GM21619 (cell line): ENCODE data around the gene PIK3IP1.
A peak's percentile ranks its signal among the peaks of the same experiment; 100 is the strongest.

Experiments
- ATAC-seq: cut with Tn5 transposase; IDR thresholded peaks from one replicate; pipeline ENCODE4 v1.9.1; 2021; ENCODE audit not compliant: unreplicated experiment

The PIK3IP1 gene

DNA sequence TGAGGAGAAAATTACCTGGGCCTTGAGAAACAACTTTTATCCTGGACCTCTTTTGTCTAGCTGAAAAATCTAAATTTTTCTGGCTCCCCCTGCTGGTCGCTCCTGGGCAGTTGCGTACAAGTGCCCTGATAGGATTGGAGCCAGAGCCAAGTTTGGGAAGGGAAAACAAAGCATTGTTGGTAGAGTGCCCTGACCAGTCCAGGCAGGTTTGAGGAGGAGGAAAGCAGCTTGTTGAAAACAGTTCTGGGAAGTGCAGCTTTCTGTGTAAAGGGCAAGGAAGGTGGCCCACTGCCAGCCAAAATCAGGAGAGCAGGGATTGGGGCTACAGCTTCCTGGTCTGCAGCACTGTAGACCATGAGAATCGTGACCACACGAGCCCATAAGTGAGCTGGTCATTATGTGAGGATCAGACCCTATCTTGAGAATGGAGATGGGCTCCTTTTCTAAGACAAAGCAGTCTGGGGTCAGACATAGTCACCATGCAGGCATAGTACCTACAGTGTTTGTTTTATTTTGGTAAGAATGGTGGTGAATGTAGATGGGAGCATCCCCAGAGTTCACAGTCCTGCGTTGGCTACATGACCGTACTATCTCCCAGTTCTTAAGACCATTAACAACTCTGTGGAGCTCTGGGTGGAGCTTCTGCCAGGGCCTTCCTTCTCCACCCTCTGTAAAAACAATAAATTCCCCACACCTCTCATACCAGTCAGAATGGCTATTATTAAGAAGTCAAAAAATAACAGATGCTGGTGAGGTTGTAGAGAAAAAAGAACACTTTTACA, 21.3 kb upstream of the PIK3IP1 start:
- no peak for ATAC-seq

GRCh38 chr22:31308181-31308580, 15.9 kb upstream of the PIK3IP1 start:
- no peak for ATAC-seq

DNA sequence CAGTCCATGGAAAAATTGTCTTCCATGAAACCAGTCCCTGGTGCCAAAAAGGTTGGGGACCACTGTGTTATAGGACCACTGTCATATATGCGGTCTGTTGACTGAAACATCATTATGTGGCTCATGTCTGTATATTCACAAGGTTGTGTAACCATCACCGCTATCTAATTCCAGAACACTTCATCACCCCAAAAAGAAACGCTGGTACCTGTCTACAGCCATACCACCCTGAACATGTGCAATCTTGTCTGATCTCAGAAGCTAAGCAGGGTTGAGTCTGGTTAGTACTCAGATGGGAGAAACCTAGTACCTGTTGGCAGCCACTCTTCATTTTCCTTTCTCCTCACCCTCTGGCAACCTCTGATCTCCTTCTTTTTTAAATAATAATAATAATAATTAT, 12.9 kb upstream of the PIK3IP1 start:
- no peak for ATAC-seq

DNA sequence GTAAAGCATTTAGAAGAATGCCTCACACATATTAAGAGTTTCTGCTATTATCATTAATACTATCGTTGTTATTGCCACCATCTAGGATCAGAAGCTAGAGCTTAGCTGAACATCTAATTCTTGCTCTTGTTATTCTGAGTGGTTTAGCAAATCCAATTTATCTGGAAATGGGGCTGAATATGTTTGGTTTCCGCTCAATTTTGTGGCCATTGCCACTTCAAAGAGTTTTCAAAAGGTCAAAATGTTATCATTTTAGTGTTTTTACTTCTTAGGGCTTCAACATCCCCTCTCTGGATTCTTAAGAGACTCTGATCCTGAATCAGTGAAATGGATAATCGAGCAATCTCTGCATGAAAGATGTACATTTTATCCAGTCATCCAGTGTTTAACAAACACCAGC, 10.2 kb upstream of the PIK3IP1 start:
- ATAC-seq: no peak

- ATAC-seq: no peak
These were observed 9.7 kb upstream of the PIK3IP1 start for GRCh38 chr22:31302006-31302405.

DNA sequence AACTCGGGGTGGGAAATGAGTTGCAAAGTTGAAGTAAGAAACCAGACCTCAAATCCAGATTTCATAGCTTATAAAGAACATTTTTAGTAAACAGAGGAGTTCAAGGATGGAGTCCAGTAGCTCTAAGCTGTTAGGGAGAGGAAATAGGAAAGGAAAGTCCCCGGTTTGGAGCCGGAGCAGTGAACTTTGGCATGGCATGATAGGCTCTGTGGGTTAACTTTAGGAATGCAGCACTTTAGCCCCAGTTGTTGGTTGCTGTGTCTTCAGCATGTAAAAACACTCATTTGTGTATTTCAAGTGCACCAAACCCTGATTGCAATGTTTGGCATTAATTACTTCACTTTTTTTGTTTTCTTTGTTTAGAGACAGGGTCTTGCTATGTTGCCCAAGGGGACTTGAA, 8.6 kb upstream of the PIK3IP1 start:
- no peak for ATAC-seq

- ATAC-seq: no peak
These were observed 3.8 kb upstream of the PIK3IP1 start for GRCh38 chr22:31295831-31296657.

DNA sequence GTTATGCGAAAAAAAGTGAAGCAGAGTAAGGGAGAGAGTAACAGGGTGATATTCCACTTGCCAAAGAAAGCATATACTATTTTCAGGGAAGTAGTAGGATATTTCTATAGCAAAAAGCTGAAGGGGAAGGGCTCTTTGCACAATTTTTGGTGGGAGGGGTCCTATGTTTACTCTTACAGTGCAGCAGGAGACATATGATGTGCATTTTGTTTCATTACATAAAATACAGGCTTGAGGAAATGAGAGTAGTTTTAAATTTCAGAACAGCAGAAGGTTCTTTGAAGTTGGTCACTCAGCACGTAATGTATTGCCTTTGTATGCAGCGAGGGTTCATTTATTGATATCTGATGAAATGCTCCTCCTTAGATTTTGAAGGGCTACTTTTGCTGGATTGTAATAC, 3.1 kb upstream of the PIK3IP1 start:
- ATAC-seq: no peak

- no peak for ATAC-seq
These were observed 630 bp downstream of the PIK3IP1 start for GRCh38 chr22:31291481-31292235.

- ATAC-seq: peak; percentile 83
These were observed 1.5 kb downstream of the PIK3IP1 start for GRCh38 chr22:31290494-31291471.

DNA sequence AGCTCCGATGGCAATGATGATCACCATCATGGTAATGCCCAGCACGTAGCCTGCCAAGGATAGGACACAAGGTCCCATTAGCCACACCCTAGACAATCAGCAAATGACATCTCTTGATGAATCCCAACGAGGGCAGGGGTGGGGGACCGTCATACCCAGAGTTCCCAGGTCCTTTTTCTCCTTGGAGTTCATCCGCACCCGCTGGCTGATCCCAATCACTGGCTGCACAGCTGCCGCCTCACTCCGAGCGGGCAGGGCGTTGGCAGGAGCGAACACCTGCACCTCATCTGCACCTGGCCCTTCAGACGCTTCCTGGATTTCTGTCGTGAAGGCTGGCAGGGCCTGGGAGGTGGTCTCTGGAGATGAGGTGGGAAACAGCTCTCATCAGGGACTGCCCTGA, 2.9 kb downstream of the PIK3IP1 start:
- ATAC-seq: no peak

DNA sequence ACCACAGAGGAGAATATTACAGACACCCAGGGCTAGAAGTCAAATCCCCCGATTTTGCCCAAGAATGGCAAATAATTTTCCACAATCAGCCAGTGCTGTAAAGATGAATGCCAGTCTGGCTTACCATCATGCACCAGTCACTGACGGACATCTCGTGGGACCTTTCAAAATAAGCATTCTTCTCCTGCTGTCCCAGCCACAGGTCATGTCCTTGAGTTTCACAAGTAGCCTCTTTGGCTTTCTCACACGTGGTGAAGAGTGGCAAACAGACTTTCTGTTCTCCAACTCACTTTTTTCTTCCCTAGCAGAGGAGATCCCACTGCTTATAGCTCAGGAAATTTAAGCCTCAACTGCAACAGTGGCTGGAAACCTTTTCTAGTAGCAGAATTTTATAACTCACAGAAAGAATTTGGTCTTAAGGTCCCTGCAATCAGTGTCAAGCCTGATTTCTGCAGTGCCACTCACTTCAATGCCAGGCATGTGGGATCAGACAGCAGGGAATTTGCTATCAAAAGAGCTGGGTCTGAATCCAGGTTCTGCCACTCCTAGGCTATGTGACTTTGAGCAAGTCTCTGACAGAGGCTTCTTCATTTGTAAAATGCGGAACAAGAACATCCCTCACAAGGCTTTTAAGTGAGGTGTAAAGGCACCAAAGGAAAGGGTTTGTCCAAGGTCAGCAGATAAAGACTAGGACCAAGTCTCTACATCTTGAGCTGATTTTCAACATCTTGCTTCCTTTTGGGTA, 3.6 kb downstream of the PIK3IP1 start:
- no peak for ATAC-seq

- ATAC-seq: no peak
These were observed 4.3 kb downstream of the PIK3IP1 start for GRCh38 chr22:31287818-31288495.

DNA sequence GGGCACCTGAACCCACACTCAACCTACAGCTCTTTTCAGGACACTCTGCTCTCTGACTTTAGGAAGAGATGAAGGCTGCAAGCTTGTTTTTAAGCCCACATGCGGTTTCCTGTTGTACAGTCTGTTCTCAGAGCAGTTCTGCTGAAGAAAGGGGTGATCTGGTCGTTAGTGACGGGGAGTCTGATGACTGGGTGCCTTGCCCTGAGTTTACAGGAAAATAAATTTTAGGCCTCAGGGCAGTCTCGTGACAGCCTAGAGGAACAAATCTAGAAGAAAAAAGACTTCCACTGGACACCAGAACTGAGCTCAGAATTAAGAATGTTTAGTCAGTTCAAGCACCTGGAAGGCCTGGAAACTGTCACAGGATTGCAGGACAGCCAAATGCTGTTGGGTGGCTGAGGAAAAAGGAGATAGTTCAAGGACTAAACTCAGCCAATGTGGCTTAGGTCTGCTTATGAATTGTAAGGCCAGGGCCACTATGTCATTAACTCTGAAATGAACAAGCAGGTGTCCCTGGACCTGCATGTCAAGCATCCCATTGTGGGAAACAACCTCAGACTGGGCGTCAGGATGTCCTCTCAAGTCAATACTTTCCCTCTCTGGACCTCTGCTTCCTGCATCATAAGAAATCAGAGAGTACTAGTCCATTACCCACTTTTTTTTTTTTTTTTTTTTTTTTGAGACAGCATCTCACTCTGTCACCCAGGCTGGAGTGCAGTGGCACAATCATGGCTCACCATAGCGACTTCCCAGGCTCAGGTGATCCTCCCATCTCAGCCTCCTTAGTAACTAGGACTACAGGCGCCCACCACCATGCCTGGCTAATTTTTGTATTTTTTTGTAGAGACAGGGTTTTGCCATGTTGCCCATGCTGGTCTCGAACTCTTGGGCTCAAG, 5.7 kb downstream of the PIK3IP1 start:
- ATAC-seq: no peak

DNA sequence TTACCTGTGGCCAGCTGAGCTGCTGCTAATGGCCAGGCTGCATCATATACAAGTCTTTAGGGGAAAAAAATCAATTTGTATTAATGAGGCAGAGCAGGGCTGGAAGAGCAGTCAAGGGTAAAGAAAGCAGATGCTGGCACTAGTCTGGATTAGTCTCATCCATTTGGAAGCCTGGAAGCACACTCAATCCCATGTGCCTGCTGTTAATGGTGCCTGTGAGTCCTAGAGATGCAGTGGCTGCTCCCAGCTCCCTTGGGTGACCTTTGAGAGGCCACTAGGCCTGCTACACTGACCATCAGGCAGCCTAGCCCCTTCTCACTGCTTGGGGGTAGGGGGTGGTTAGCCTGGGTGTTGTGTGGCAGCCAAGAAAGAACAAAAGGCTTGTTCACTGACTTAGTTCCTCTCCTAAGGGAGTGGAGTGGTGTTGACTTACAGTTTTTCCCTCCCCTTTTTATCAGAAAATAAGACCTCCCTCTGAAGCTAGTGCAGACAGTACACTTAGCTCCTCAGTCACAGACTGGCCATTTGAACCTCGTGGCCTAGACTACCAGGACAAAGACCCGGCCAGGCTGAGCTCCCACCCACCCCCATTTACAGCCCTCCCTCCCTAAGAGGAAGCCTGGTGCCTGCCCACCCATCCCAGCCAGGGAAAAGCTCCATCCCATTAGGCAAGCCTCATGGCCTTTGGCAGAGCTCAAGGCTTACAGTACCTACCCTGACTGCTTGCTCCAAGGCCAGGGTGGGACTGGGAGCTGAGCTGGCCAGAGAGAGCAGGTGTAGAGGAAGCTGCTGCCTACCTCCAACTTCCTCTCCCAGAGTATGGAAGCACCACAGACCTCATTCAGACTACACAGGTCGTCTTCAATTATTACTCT, 7.8 kb downstream of the PIK3IP1 start:
- no peak for ATAC-seq

DNA sequence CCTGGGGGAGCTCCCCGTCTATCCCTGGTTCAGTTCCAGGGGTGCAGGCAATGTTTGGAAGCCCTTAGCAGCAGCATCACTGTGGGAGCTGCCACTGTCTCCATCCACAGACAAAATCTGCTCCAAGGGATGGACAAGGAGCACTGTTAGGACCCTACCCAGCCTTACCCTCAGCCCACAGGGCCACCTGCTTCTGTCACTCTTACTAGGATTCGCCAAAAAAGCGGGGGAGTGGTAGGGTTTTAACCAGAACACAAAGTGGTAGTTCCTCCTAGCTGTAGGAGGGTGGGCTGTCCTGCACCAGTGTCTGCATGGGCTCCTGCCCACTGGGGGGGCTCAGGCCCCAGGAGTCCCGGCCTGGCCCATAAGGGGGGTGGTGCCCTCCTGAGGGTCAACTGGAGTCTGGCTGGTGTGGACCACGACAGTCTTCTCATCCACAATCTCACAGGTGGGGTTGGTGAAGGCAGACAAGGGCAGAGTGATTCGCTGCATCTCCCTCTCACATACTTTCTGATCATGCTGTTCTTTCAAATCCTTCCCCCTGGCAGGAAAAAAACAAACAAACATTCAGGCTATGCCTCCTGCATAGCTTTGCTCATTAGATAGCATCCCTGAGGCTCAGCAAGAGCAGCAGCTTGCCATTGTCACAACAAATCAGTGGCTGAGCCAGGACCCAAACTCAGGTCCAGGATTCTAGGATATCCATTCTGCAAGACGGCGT, 9.4 kb downstream of the PIK3IP1 start:
- ATAC-seq: no peak

DNA sequence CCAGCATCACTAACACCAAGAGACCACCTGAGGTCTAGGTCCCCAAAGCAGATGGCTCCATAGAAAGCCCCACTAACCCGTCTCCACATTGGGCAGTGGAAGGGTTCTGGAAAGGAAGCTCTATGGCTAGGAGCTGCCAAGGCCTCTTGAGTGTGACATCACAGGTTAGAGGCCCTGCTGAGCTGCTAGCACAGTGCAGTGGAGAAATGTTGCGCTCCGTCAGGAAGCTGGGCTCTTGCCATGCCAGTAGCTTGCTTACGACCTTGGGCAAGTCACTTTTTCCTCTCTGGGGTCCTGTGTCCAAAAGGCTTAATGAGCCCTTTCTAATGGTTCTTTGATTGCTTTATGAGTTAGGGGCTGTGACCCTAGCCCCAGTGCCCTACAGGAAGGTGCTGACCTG, 10.6 kb downstream of the PIK3IP1 start:
- ATAC-seq: no peak
